ENCODE measurements around the gene ATP5IF1. TPM values are rescaled to one million over a fixed set of nuclear protein-coding genes. Genes with fewer than 3 reads are reported as not detected.

The ATP5IF1 gene
- total and polyA plus RNA-seq, 2 of the 13 experiments (the other 11 are each of a cell fraction or from before 2014, with no cell fraction given) = 97.7 to 131 TPM

DNA sequence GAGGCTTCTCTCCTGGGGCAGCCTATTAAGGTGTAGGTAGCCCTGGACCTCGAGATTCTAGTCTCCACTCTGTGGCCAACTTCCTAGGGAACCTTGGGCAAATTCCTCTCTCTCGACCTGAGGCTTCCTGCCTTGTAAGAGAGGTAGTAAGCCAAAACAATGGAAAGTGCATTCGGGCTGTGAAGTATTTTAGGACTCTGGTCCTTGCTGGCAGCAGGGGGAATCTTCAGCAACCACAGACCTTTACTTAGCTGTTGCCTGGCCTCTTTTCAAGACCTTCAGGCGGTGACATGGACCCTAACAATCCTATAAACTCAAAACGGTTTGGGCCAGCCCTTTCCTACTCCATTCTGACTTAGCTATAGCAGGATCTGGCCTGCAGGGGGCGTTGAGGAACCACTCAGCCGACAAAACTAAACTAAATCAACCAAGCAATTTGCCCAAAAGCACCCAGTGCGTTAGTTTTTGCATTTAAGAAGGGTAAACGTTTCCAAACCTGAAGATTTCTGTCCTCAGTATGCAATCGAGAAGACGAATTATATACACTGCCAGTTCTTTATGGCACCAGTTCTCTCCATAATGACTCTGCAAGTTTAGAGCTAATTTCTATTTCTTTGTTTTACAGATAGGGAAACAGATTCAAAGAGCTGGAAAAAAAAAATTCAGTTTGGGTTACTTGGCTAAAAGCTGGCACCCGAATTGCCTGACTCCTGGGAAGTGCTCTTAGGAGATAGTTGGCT, 12.5 kb downstream of the ATP5IF1 start (continued):
- TF ChIP-seq PAWR (CRISPR knock-in tag; IDR thresholded peaks at IDR 0.05; ENCODE audit: borderline replicate concordance) = no peak
- peak; percentile 27; the same call in 1 of the 2 replicates for TF ChIP-seq ZNF350 (CRISPR knock-in tag; IDR thresholded peaks at IDR 0.05; ENCODE audit: borderline replicate concordance, low read depth)
- TF ChIP-seq ZNF567 (CRISPR knock-in tag; IDR thresholded peaks at IDR 0.05; ENCODE audit: borderline replicate concordance) = 0 out of 2 replicates have a peak, but pooled peaks have one; percentile 29
- TF ChIP-seq MEF2D (CRISPR knock-in tag; IDR thresholded peaks at IDR 0.05) = 0 out of 2 replicates have a peak, but pooled peaks have one; percentile 42
- TF ChIP-seq, protein P1, sequence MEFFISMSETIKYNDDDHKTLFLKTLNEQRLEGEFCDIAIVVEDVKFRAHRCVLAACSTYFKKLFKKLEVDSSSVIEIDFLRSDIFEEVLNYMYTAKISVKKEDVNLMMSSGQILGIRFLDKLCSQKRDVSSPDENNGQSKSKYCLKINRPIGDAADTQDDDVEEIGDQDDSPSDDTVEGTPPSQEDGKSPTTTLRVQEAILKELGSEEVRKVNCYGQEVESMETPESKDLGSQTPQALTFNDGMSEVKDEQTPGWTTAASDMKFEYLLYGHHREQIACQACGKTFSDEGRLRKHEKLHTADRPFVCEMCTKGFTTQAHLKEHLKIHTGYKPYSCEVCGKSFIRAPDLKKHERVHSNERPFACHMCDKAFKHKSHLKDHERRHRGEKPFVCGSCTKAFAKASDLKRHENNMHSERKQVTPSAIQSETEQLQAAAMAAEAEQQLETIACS (CRISPR knock-in tag; IDR thresholded peaks at IDR 0.05) = no peak
- TF ChIP-seq ASH2L (IDR thresholded peaks at IDR 0.05; ENCODE audit: insufficient read length, low read depth, low read length) = no peak
- TF ChIP-seq POLR2AphosphoS5 (IDR thresholded peaks at IDR 0.05; ENCODE audit: low read depth, low read length) = peak; percentile 23; the same call in 1 of the 2 replicates
- no peak for TF ChIP-seq RBM22 (optimal IDR thresholded peaks at IDR 0.05; ENCODE audit: low read length)
- TF ChIP-seq ETV5 (CRISPR knock-in tag; IDR thresholded peaks at IDR 0.05; ENCODE audit: borderline replicate concordance) = 0 out of 2 replicates have a peak, but pooled peaks have one; percentile 6
- 0 out of 2 replicates have a peak, but pooled peaks have one; percentile 16 for TF ChIP-seq CBFB (CRISPR knock-in tag; IDR thresholded peaks at IDR 0.05)
- TF ChIP-seq, protein P2, sequence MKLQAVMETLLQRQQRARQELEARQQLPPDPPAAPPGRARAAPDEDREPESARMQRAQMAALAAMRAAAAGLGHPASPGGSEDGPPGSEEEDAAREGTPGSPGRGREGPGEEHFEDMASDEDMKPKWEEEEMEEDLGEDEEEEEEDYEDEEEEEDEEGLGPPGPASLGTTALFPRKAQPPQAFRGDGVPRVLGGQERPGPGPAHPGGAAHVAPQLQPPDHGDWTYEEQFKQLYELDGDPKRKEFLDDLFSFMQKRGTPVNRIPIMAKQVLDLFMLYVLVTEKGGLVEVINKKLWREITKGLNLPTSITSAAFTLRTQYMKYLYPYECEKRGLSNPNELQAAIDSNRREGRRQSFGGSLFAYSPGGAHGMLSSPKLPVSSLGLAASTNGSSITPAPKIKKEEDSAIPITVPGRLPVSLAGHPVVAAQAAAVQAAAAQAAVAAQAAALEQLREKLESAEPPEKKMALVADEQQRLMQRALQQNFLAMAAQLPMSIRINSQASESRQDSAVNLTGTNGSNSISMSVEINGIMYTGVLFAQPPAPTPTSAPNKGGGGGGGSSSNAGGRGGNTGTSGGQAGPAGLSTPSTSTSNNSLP (IDR thresholded peaks at IDR 0.05; ENCODE audit: low read depth, low read length) = peak; percentile 55
- TF ChIP-seq MXI1 (IDR thresholded peaks at IDR 0.05; ENCODE audit: borderline replicate concordance, low read depth, low read length) = 0 out of 3 replicates have a peak, but pooled peaks have one; percentile 9
- TF ChIP-seq, protein P3, sequence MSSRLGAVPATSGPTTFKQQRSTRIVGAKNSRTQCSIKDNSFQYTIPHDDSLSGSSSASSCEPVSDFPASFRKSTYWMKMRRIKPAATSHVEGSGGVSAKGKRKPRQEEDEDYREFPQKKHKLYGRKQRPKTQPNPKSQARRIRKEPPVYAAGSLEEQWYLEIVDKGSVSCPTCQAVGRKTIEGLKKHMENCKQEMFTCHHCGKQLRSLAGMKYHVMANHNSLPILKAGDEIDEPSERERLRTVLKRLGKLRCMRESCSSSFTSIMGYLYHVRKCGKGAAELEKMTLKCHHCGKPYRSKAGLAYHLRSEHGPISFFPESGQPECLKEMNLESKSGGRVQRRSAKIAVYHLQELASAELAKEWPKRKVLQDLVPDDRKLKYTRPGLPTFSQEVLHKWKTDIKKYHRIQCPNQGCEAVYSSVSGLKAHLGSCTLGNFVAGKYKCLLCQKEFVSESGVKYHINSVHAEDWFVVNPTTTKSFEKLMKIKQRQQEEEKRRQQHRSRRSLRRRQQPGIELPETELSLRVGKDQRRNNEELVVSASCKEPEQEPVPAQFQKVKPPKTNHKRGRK (CRISPR knock-in tag; IDR thresholded peaks at IDR 0.05) = 0 out of 2 replicates have a peak, but pooled peaks have one; percentile 27
- TF ChIP-seq, protein P4, sequence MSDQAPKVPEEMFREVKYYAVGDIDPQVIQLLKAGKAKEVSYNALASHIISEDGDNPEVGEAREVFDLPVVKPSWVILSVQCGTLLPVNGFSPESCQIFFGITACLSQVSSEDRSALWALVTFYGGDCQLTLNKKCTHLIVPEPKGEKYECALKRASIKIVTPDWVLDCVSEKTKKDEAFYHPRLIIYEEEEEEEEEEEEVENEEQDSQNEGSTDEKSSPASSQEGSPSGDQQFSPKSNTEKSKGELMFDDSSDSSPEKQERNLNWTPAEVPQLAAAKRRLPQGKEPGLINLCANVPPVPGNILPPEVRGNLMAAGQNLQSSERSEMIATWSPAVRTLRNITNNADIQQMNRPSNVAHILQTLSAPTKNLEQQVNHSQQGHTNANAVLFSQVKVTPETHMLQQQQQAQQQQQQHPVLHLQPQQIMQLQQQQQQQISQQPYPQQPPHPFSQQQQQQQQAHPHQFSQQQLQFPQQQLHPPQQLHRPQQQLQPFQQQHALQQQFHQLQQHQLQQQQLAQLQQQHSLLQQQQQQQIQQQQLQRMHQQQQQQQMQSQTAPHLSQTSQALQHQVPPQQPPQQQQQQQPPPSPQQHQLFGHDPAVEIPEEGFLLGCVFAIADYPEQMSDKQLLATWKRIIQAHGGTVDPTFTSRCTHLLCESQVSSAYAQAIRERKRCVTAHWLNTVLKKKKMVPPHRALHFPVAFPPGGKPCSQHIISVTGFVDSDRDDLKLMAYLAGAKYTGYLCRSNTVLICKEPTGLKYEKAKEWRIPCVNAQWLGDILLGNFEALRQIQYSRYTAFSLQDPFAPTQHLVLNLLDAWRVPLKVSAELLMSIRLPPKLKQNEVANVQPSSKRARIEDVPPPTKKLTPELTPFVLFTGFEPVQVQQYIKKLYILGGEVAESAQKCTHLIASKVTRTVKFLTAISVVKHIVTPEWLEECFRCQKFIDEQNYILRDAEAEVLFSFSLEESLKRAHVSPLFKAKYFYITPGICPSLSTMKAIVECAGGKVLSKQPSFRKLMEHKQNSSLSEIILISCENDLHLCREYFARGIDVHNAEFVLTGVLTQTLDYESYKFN (CRISPR knock-in tag; conservative IDR thresholded peaks at IDR 0.05) = 0 out of 2 replicates have a peak, but pooled peaks have one; percentile 11
- TF ChIP-seq CHD4 (IDR thresholded peaks at IDR 0.05; ENCODE audit: borderline replicate concordance, low read length) = no peak
- TF ChIP-seq, protein P5, sequence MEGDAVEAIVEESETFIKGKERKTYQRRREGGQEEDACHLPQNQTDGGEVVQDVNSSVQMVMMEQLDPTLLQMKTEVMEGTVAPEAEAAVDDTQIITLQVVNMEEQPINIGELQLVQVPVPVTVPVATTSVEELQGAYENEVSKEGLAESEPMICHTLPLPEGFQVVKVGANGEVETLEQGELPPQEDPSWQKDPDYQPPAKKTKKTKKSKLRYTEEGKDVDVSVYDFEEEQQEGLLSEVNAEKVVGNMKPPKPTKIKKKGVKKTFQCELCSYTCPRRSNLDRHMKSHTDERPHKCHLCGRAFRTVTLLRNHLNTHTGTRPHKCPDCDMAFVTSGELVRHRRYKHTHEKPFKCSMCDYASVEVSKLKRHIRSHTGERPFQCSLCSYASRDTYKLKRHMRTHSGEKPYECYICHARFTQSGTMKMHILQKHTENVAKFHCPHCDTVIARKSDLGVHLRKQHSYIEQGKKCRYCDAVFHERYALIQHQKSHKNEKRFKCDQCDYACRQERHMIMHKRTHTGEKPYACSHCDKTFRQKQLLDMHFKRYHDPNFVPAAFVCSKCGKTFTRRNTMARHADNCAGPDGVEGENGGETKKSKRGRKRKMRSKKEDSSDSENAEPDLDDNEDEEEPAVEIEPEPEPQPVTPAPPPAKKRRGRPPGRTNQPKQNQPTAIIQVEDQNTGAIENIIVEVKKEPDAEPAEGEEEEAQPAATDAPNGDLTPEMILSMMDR (CRISPR knock-in tag; IDR thresholded peaks at IDR 0.05) = peak; percentile 89

Data from HepG2 (cell line).